ENCODE measurements around the gene NTSR1.

Gene NTSR1

DNA sequence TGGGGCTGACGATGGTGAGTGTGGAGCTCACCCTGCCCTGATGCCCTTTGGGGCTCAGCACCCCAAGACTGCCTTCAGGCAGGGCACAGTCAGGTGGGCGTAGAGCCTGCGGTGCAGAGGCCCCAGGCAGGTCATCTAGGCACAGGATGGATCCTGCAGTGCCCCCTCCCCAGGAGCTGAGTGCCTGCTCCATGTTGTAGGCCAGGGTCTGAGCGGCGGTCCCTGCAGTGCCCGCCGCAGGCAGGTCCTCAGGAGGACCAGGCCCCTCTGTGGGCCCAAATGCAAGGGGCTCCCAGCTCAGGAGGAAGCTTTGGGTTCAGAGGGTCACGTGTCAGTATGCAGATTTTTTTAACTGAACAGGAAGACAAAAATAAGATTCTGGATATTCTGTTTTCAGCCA is 90.4 kb downstream of the NTSR1 start:
- no peak for TF ChIP-seq EZH2phosphoT487 (IDR thresholded peaks at IDR 0.05; ENCODE audit: borderline replicate concordance)
- TF ChIP-seq, protein P1, sequence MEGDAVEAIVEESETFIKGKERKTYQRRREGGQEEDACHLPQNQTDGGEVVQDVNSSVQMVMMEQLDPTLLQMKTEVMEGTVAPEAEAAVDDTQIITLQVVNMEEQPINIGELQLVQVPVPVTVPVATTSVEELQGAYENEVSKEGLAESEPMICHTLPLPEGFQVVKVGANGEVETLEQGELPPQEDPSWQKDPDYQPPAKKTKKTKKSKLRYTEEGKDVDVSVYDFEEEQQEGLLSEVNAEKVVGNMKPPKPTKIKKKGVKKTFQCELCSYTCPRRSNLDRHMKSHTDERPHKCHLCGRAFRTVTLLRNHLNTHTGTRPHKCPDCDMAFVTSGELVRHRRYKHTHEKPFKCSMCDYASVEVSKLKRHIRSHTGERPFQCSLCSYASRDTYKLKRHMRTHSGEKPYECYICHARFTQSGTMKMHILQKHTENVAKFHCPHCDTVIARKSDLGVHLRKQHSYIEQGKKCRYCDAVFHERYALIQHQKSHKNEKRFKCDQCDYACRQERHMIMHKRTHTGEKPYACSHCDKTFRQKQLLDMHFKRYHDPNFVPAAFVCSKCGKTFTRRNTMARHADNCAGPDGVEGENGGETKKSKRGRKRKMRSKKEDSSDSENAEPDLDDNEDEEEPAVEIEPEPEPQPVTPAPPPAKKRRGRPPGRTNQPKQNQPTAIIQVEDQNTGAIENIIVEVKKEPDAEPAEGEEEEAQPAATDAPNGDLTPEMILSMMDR (conservative IDR thresholded peaks at IDR 0.05; ENCODE audit: low read length): no peak
- H3K4me3 ChIP-seq (ENCODE audit: low read length, poor library complexity, severe bottlenecking): no peak overlapping the region

DNA sequence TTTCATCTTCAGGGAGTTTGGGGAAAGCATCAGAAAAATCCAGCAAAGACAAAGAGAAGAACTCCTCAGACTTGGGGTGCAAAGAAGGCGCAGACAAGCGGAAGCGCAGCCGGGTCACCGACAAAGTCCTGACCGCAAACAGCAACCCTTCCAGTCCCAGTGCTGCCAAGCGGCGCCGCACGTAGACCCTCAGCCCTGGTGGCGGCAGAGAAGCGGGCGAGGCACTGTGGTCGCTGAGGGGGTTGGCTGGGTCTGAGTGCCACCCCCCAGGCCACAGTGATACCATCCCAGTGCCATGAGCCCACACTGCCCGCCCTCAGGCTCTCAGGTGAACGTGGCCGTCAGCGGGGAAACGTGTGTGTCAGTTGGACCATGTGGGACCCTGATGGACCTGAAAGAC is 90.8 kb downstream of the NTSR1 start:
- Histone ChIP-seq H3K79me2 (ENCODE audit: insufficient read depth, low read length) (peaks cover 25% of the 10 kb centered on the region), H4K20me1 (ENCODE audit: insufficient read depth, low read length, poor library complexity, severe bottlenecking) (peaks cover 11% of the 10 kb centered on the region), H3K9me3 (ENCODE audit: insufficient read depth, low read depth, low read length) (no peaks in the 10 kb centered on the region), H3K4me3 (ENCODE audit: low read length, poor library complexity, severe bottlenecking) (no peak overlapping the region), H3K4me1 (ENCODE audit: insufficient read depth, low read length, poor library complexity, severe bottlenecking) (peaks cover 30% of the 10 kb centered on the region), H3F3A (ENCODE audit: low read depth) (peaks cover 9% of the 10 kb centered on the region; the same call in 1 of the 2 replicates), H2AFZ (ENCODE audit: low read length) (no peak overlapping the region), H3K9me2 (replicated peaks; ENCODE audit: low read depth, low read length) (no peaks in the 10 kb centered on the region), H3K9ac (ENCODE audit: low read depth, low read length, poor library complexity, severe bottlenecking) (no peak overlapping the region), H3K4me2 (ENCODE audit: low read depth, low read length, poor library complexity, severe bottlenecking) (no peak overlapping the region), H3K27me3 (ENCODE audit: insufficient read depth, low read length, poor library complexity, severe bottlenecking) (no peaks in the 10 kb centered on the region), H3K36me3 (ENCODE audit: insufficient read depth, low read length) (peaks cover 26% of the 10 kb centered on the region; the same call in 1 of the 2 replicates)
- TF ChIP-seq, protein P1 (conservative IDR thresholded peaks at IDR 0.05; ENCODE audit: low read length): no peak
- TF ChIP-seq EZH2phosphoT487 (IDR thresholded peaks at IDR 0.05; ENCODE audit: borderline replicate concordance): no peak

More for the DNA sequence above, 90.4 kb downstream of the NTSR1 start:
- Histone ChIP-seq H3K27me3 (ENCODE audit: insufficient read depth, low read length, poor library complexity, severe bottlenecking) (no peaks in the 10 kb centered on the region), H3K9me3 (ENCODE audit: insufficient read depth, low read depth, low read length) (no peaks in the 10 kb centered on the region), H3K4me2 (ENCODE audit: low read depth, low read length, poor library complexity, severe bottlenecking) (peak overlapping the region; percentile 94), H3K9ac (ENCODE audit: low read depth, low read length, poor library complexity, severe bottlenecking) (peak overlapping the region; percentile 37), H4K20me1 (ENCODE audit: insufficient read depth, low read length, poor library complexity, severe bottlenecking) (peaks cover 11% of the 10 kb centered on the region), H3K79me2 (ENCODE audit: insufficient read depth, low read length) (peaks cover 25% of the 10 kb centered on the region), H3F3A (ENCODE audit: low read depth) (peaks cover 6% of the 10 kb centered on the region; the same call in 1 of the 2 replicates), H2AFZ (ENCODE audit: low read length) (no peak overlapping the region), H3K36me3 (ENCODE audit: insufficient read depth, low read length) (peaks cover 26% of the 10 kb centered on the region; the same call in 1 of the 2 replicates), H3K4me1 (ENCODE audit: insufficient read depth, low read length, poor library complexity, severe bottlenecking) (peaks cover 27% of the 10 kb centered on the region), H3K9me2 (replicated peaks; ENCODE audit: low read depth, low read length) (no peaks in the 10 kb centered on the region)

- TF ChIP-seq, protein P1 (conservative IDR thresholded peaks at IDR 0.05; ENCODE audit: low read length): no peak
- TF ChIP-seq EZH2phosphoT487 (IDR thresholded peaks at IDR 0.05; ENCODE audit: borderline replicate concordance): no peak
- Histone ChIP-seq H3K4me3 (ENCODE audit: low read length, poor library complexity, severe bottlenecking) (no peak overlapping the region), H3K9me3 (ENCODE audit: insufficient read depth, low read depth, low read length) (no peaks in the 10 kb centered on the region), H4K20me1 (ENCODE audit: insufficient read depth, low read length, poor library complexity, severe bottlenecking) (peaks cover 11% of the 10 kb centered on the region), H3F3A (ENCODE audit: low read depth) (peaks cover 9% of the 10 kb centered on the region; the same call in 1 of the 2 replicates), H3K79me2 (ENCODE audit: insufficient read depth, low read length) (peaks cover 27% of the 10 kb centered on the region), H3K36me3 (ENCODE audit: insufficient read depth, low read length) (peaks cover 26% of the 10 kb centered on the region; the same call in 1 of the 2 replicates), H2AFZ (ENCODE audit: low read length) (no peak overlapping the region), H3K9ac (ENCODE audit: low read depth, low read length, poor library complexity, severe bottlenecking) (no peak overlapping the region), H3K9me2 (replicated peaks; ENCODE audit: low read depth, low read length) (no peaks in the 10 kb centered on the region), H3K4me2 (ENCODE audit: low read depth, low read length, poor library complexity, severe bottlenecking) (no peak overlapping the region), H3K27me3 (ENCODE audit: insufficient read depth, low read length, poor library complexity, severe bottlenecking) (no peaks in the 10 kb centered on the region), H3K4me1 (ENCODE audit: insufficient read depth, low read length, poor library complexity, severe bottlenecking) (peaks cover 30% of the 10 kb centered on the region)
Measured at GRCh38 chr20:62799873-62800272, 91.2 kb downstream of the NTSR1 start.

Data from Loucy (cell line).